ENCODE measurements around the gene ANGPTL4. TPM values are rescaled to one million over a fixed set of nuclear protein-coding genes. Genes with fewer than 3 reads are reported as not detected.

ANGPTL4 gene
- total and polyA plus RNA-seq, 2 of the 13 experiments (the other 11 are each of a cell fraction or from before 2014, with no cell fraction given): 0.80 to 21.7 TPM

GRCh38 chr19:8361921-8362793 is 1.8 kb upstream of the ANGPTL4 start (continued):
- TF ChIP-seq E2F2 (CRISPR knock-in tag; IDR thresholded peaks at IDR 0.05; ENCODE audit: borderline replicate concordance) (no peak), PAXIP1 (CRISPR knock-in tag; conservative IDR thresholded peaks at IDR 0.05) (peak; percentile 69), GPN1 (CRISPR knock-in tag; IDR thresholded peaks at IDR 0.05; ENCODE audit: borderline replicate concordance) (no peak), ZNF407 (CRISPR knock-in tag; IDR thresholded peaks at IDR 0.05; ENCODE audit: not compliant biosample characterization) (no peak), CHD4 (IDR thresholded peaks at IDR 0.05; ENCODE audit: borderline replicate concordance, low read length) (no peak), GFI1 (CRISPR knock-in tag; IDR thresholded peaks at IDR 0.05; ENCODE audit: borderline replicate concordance) (no peak), SP5 (CRISPR knock-in tag; IDR thresholded peaks at IDR 0.05; ENCODE audit: borderline replicate concordance, low read depth) (no peak), ZNF335 (CRISPR knock-in tag; IDR thresholded peaks at IDR 0.05) (no peak), PTBP1 (IDR thresholded peaks at IDR 0.05; ENCODE audit: low read depth, low read length, poor library complexity, severe bottlenecking) (no peak), MEF2D (CRISPR knock-in tag; IDR thresholded peaks at IDR 0.05) (peak; percentile 41; the same call in 1 of the 2 replicates), KDM1A (CRISPR knock-in tag; IDR thresholded peaks at IDR 0.05) (no peak), NAIF1 (CRISPR knock-in tag; IDR thresholded peaks at IDR 0.05; ENCODE audit: borderline replicate concordance) (no peak), NR3C1 (CRISPR knock-in tag; IDR thresholded peaks at IDR 0.05) (no peak), DBP (CRISPR knock-in tag; IDR thresholded peaks at IDR 0.05; ENCODE audit: not compliant biosample characterization) (no peak)
